IMR-90 (cell line): Measurements from ENCODE around the gene LDLRAD4.

Experiments used
- BHLHE40 ChIP-seq: fragments of 150-350 bp; IDR thresholded peaks from 2 replicates; pipeline ENCODE4 v1.6.1; 2016; ENCODE audit warnings: mild to moderate bottlenecking, low read depth, low read length
- CEBPB ChIP-seq: IDR thresholded peaks from 2 replicates; pipeline ENCODE4 v1.6.1; 2012; ENCODE audit warnings: low read depth, low read length, improper control_type of control experiment
- CTCF ChIP-seq: conservative IDR thresholded peaks from 2 replicates; pipeline ENCODE4 v1.5.1; 2012; ENCODE audit warnings: mild to moderate bottlenecking, low read depth, low read length, improper control_type of control experiment
- MAFK ChIP-seq: IDR thresholded peaks from 2 replicates; pipeline ENCODE4 v1.6.1; 2012; ENCODE audit warnings: low read depth, low read length, improper control_type of control experiment
- NFE2L2 ChIP-seq: fragments of 150-350 bp; IDR thresholded peaks from 2 replicates; pipeline ENCODE4 v1.6.1; 2016; ENCODE audit warnings: low read depth, mild to moderate bottlenecking, low read length
- POLR2A ChIP-seq: IDR thresholded peaks from 2 replicates; pipeline ENCODE4 v1.6.1; 2012; ENCODE audit warnings: mild to moderate bottlenecking, low read depth, low read length
- RAD21 ChIP-seq: IDR thresholded peaks from 2 replicates; pipeline ENCODE4 v1.6.1; 2012; ENCODE audit warnings: low read length, improper control_type of control experiment
- SMC3 ChIP-seq: fragments of 150-350 bp; IDR thresholded peaks from 2 replicates; pipeline ENCODE4 v1.6.1; 2016; ENCODE audit warnings: low read depth, mild to moderate bottlenecking, antibody characterized with exemption, low read length, moderate library complexity
- USF2 ChIP-seq: fragments of 150-350 bp; IDR thresholded peaks from 2 replicates; pipeline ENCODE4 v1.6.1; 2017; ENCODE audit warnings: mild to moderate bottlenecking, antibody characterized with exemption, low read length, low read depth

GRCh38 chr18:13455471-13455870 is 236.9 kb downstream of the LDLRAD4 start:
- TF ChIP-seq CTCF, result no peak
- TF ChIP-seq POLR2A, result no peak
- no peak for TF ChIP-seq SMC3
- no peak for TF ChIP-seq RAD21
- no peak for TF ChIP-seq USF2
- TF ChIP-seq BHLHE40, result no peak
- TF ChIP-seq MAFK, result no peak
- TF ChIP-seq NFE2L2, result no peak
- TF ChIP-seq CEBPB, result no peak
